Limb (tissue), 2 donors: ENCODE data around the gene CCDC194.

Source experiments
- DNase-seq, 2 donors: peaks; one replicate each; pipeline ENCODE4 v3.0.0-alpha.2; 2016; ENCODE audit errors: extremely low spot score in 2 of 2

Gene CCDC194

GRCh38 chr19:17393914-17394313 lies at the start of gene CCDC194:
Gene CCDC194 (minus strand): TSS chr19:17394196. CDS start chr19:17394158, 38 bp downstream.
- DNase-seq = no peak

- no peak for DNase-seq
Observed at GRCh38 chr19:17441241-17442021, 47.4 kb upstream of the CCDC194 start.

GRCh38 chr19:17436874-17437267 lies 42.9 kb upstream of the CCDC194 start:
- DNase-seq = no peak

- DNase-seq = no peak
Observed at GRCh38 chr19:17436094-17436873, 42.3 kb upstream of the CCDC194 start.

GRCh38 chr19:17435218-17435617 lies 41.2 kb upstream of the CCDC194 start:
- no peak for DNase-seq

GRCh38 chr19:17431417-17431816 lies 37.4 kb upstream of the CCDC194 start:
- DNase-seq = no peak

- no peak for DNase-seq
Observed at GRCh38 chr19:17429641-17430113, 35.7 kb upstream of the CCDC194 start.

GRCh38 chr19:17424743-17425365 lies 30.9 kb upstream of the CCDC194 start:
- DNase-seq = peak; percentile 22 to 75

GRCh38 chr19:17423429-17424208 lies 29.6 kb upstream of the CCDC194 start:
- no peak for DNase-seq

GRCh38 chr19:17421942-17422341 lies 27.9 kb upstream of the CCDC194 start:
- DNase-seq = no peak

GRCh38 chr19:17420475-17420924 lies 26.5 kb upstream of the CCDC194 start:
- peak in 1 of 2 donors; percentile 66 for DNase-seq

GRCh38 chr19:17419621-17420474 lies 25.9 kb upstream of the CCDC194 start, which contains the start of gene MVB12A:
Gene MVB12A (plus strand): TSS chr19:17420047. CDS start chr19:17420136, 89 bp downstream.
- peak; percentile 98 to 99 for DNase-seq

- no peak for DNase-seq
Observed at GRCh38 chr19:17419154-17419620, 25.2 kb upstream of the CCDC194 start.

GRCh38 chr19:17418710-17419109 lies 24.7 kb upstream of the CCDC194 start:
- no peak for DNase-seq

GRCh38 chr19:17415121-17415520 lies 21.1 kb upstream of the CCDC194 start:
- DNase-seq = no peak

- no peak for DNase-seq
Observed at GRCh38 chr19:17414097-17414496, 20.1 kb upstream of the CCDC194 start.

- no peak for DNase-seq
Observed at GRCh38 chr19:17411801-17412200, 17.8 kb upstream of the CCDC194 start.

- DNase-seq = no peak
Observed at GRCh38 chr19:17409990-17410389, 16.0 kb upstream of the CCDC194 start.

GRCh38 chr19:17406887-17407196 lies 12.8 kb upstream of the CCDC194 start:
- no peak for DNase-seq
